ENCODE measurements around the gene RIN3.

The RIN3 gene

DNA sequence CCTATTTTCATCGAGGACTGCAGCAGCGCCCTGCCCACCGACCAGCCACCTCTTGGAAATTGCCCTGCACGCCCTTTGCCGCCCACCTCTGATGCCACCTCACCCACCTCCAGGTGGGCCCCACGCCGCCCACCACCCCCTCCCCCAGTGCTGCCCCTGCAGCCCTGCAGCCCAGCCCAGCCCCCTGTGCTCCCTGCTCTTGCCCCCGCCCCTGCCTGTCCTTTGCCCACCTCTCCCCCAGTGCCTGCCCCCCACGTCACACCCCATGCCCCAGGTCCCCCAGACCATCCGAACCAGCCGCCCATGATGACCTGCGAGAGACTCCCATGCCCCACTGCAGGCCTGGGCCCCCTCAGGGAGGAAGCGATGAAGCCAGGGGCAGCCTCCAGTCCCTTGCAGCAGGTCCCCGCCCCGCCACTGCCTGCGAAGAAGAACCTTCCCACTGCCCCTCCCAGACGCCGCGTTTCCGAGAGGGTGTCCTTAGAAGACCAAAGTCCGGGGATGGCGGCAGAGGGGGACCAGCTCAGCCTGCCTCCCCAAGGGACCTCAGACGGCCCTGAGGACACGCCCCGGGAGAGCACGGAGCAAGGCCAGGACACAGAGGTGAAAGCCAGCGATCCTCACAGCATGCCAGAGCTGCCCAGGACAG lies 138.3 kb downstream of the RIN3 start:
- DNase-seq = no peak

DNA sequence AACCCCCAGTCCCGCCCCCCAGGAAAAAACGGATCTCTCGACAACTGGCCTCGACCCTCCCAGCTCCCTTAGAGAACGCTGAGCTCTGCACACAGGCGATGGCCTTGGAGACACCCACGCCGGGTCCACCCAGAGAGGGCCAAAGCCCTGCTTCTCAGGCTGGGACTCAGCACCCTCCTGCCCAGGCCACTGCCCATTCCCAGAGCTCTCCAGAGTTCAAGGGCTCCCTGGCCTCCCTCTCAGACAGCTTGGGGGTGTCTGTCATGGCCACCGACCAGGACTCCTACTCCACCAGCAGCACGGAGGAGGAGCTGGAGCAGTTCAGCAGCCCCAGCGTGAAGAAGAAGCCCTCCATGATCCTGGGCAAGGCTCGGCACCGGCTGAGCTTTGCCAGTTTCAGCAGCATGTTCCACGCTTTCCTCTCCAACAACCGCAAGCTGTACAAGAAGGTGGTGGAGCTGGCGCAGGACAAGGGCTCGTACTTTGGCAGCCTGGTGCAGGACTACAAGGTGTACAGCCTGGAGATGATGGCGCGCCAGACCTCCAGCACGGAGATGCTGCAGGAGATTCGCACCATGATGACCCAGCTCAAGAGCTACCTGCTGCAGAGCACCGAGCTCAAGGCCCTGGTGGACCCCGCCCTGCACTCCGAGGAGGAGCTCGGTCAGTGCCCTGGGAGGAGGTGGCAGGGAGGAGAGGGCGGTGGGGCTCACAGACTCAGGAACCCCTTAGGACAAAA lies 139.0 kb downstream of the RIN3 start:
- DNase-seq = no peak

- DNase-seq = no peak
Observed at GRCh38 chr14:92653162-92653651, 139.6 kb downstream of the RIN3 start.

DNA sequence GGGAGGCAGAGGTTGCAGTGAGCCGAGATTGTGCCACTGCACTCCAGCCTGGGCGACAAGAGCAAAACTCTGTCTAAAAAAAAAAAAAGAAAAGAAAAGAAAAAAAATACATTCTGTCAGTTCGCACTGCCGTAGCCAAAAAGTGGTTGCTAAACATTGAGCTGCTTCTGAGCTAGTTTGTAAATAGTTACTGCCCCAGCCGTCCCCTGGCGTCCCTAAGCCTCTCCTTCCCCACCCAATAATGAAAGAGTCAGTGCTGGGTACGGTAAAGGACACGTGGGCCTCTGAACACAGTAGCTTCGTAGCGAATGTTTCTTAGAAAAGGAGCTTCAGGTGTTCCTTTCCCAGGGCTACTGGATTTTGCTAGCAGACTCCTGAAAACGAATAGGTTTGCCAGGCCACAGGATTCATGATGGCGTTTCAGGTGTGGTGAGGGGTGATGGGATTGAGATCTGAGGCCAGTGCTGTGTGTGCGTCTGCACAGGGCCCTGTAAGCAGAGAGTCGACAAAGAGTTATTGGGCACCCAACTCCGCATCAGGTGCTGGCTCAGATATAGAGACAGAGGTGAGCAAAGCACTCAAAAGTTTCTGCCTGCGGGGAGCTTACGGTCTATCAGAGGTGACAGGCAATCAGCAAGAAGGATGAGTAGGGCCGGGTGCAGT lies 140.8 kb downstream of the RIN3 start:
- no peak for DNase-seq

DNA sequence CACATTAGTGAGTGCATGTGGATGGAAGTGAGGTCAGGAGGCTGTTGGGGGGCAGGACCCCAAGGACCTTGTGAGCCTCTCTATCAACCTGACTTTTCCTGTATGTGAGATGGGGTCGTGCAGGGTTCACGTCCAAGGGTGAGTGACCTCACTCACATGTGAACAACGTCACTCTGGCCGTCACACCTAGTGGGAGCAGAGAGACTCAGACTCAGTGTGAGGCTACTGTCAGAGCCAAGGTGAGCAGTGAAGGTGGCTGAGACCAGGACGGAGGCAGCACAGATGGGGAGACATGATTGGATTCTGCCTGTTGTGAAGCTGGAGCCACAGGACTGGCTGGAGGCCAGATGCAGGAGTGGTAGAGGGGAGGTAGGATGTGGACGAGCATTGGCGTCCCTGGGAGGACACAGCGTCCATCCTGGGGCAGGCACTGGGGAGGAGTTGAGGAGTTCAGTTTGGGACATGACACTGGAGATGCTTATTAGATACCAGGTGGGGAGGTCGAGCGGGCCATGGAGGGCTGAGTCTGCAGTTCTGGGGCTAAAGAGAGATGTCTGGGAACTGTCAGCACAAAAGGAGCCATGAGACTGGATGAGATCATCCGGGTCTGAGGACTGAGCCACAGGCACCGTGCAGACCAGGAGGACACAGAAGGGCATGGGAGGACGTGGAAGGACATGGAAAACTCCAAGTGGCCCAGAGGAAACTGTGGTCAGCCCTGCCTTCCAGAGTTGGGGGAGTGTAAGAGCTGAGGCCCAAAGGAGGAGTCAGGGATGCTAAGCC lies 142.0 kb downstream of the RIN3 start:
- no peak for DNase-seq

- DNase-seq = no peak
Observed at GRCh38 chr14:92656306-92657081, 142.9 kb downstream of the RIN3 start.

GRCh38 chr14:92657457-92658142 lies 144.0 kb downstream of the RIN3 start:
- DNase-seq = no peak

GRCh38 chr14:92658160-92658559 lies 144.6 kb downstream of the RIN3 start:
- DNase-seq = no peak

- DNase-seq = no peak
Observed at GRCh38 chr14:92658684-92659083, 145.1 kb downstream of the RIN3 start.

- DNase-seq = no peak
Observed at GRCh38 chr14:92659765-92660561, 146.4 kb downstream of the RIN3 start.

GRCh38 chr14:92660571-92660970 lies 147.0 kb downstream of the RIN3 start:
- DNase-seq = no peak

DNA sequence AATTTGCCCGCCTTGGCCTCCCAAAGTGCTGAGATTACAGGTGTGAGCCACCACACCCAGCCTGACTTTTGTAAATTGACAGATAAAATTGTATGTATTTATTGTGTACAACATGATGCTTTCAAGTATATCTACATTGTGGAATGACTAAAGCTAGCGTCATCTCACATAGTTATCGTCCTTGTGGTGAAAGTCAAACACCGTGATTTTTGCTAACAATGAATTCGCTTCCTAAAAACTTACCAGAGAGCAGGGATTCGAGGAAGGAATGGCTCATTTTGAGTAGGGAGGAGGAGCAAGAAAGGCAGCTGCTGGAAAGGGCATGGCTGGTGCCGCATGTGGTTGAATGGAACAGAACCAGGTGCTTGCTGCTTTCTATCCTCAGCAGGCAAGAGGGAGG lies 149.5 kb downstream of the RIN3 start:
- DNase-seq = no peak

DNA sequence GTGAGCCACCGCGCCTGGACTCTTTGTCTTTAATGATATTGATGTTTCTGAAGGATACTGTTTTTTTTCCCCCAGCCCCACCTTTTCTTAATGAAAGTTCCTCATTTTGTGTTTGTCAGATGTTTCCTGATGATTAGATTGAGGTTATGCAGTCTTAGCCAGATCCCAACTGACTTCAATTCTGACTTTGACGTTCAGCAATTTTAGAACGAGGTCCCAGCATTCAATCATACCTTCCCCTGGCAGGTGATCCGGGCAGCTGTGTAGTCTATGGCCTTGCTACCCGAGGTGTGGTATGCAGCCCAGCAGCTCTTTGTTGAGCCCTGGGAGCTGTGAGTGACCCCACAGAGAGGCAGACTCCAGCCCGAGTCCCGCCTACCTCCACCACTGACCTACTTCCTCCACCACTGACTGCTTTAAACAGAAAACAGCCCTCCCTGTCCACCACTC lies 152.1 kb downstream of the RIN3 start:
- DNase-seq = no peak

DNA sequence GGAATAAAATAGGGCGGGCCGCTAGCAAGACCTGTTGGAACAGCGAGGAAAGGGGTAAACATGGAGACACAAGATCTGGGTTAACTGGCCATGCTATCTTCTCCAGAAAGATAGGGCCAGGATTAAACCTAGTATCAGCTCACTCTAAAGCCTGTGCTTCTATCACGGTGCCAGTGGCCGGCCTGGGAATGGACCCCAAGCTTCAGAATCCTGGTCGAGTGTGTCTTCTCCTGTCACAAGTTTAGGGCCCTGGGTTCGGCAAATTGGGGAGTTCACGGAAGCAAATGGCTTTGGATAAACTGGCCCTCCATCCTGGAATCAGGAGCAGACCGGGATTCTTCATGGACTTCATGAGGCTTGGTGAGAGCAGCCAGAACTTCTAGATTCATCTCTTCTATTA lies 152.7 kb downstream of the RIN3 start:
- DNase-seq = no peak

DNA sequence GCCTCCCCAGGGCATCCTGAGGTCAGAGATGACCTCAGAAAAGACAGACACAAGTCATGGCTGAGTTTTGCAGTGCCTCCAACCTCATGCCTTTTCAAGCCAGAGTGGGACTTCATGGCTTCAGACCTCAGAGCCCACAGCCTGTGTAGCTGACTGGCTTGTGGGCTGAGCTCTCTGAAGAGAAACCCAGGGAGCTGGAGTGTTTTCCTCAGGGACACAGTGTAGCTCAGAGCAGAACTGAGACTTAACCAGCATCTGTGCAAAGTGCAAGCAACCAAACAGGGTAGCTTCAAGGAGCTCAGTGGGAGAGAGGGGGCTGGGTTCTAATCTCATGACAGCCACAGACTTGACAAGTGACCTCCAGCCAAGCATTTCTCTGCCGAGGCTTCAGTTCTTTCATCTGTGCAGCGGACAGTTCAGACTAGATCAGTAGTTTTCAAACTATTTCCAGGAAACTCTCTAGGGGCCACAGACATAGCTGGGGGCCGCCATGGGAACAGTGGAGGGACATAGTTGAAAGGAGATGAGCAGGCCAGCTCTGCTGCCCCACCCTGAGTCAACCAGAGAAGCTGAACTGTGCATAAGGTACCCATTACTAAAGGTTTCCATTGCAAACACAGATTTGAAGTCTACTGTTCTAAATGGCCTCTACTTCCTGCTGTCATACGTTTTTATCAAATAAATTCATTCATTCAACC lies 154.8 kb downstream of the RIN3 start:
- DNase-seq = no peak

- DNase-seq = no peak
Observed at GRCh38 chr14:92670160-92670559, 156.6 kb downstream of the RIN3 start.

GRCh38 chr14:92670643-92671366 lies 157.2 kb downstream of the RIN3 start:
- DNase-seq = no peak

- no peak for DNase-seq
Observed at GRCh38 chr14:92673601-92674150, 160.1 kb downstream of the RIN3 start.

- DNase-seq = no peak
Observed at GRCh38 chr14:92675421-92675820, 161.8 kb downstream of the RIN3 start.

All from NCI-H774 (cell line).